Measurements from ENCODE around the gene ZNF408. TPM values are rescaled to one million over a fixed set of nuclear protein-coding genes. Genes with fewer than 3 reads are reported as not detected.

ZNF408 gene
- total and polyA plus RNA-seq, 2 donors (not counting 3 experiments of a cell fraction or from before 2014, with no cell fraction given), result 7.8 to 10.9 TPM

GRCh38 chr11:46728659-46729040 is 27.8 kb downstream of the ZNF408 start:
- Histone ChIP-seq H3K27me3 (ENCODE audit: control insufficient read depth in 2 of 2, insufficient read depth in 2 of 2, low read length in 2 of 2) (no peaks in the 10 kb centered on the region), H2AFZ (ENCODE audit: low read depth, low read length) (no peak overlapping the region), H3K4me2 (ENCODE audit: insufficient read depth, low read length) (no peak overlapping the region), H3K9me1 (replicated peaks; ENCODE audit: control insufficient read depth, extremely low read depth, insufficient read depth, low read length) (no peaks in the 10 kb centered on the region), H3K9me3 (replicated peaks; ENCODE audit: control insufficient read depth, insufficient read depth, low read length) (no peaks in the 10 kb centered on the region), H3K27ac (ENCODE audit: insufficient read depth, low read depth, low read length) (no peak overlapping the region), H3K4me1 (ENCODE audit: control insufficient read depth, extremely low read depth, insufficient read depth, low read length) (no peaks in the 10 kb centered on the region), H3K4me3 (replicated peaks in 1 of 3; ENCODE audit: insufficient read depth in 1 of 3, low read depth in 1 of 3, low read length in 3 of 3) (no peak overlapping the region), H3K36me3 (ENCODE audit: control insufficient read depth in 2 of 2, extremely low read depth in 1 of 2, insufficient read depth in 2 of 2, low read length in 2 of 2) (no peaks in the 10 kb centered on the region), H3K79me2 (ENCODE audit: control insufficient read depth, insufficient read depth, low read length) (no peaks in the 10 kb centered on the region), H3K9ac (replicated peaks; ENCODE audit: extremely low read depth, insufficient read depth, low read length) (no peak overlapping the region), H4K20me1 (replicated peaks; ENCODE audit: control insufficient read depth, extremely low read depth, insufficient read depth, low read length) (no peaks in the 10 kb centered on the region)
- intact Hi-C loops (cut with micrococcal nuclease) (no loop called here), dilution Hi-C loops (cut with MboI; ENCODE audit: extremely low pct_ligation_motif_present, low sequenced_read_pairs) (no loop called here)
- no peak for FAIRE-seq
- DNase-seq (ENCODE audit: low read depth, low spot score), result no peak
- BruUV-seq (replicated peaks), result no TSS peak
- POLR2A ChIA-PET, result no interaction called here
- TF ChIP-seq GATA2 (IDR thresholded peaks at IDR 0.05; ENCODE audit: insufficient read depth, insufficient read length, low read depth, low read length) (no peak), EZH2 (IDR thresholded peaks at IDR 0.05; ENCODE audit: borderline replicate concordance, low read depth, low read length, severe bottlenecking) (no peak)
- CTCF ChIA-PET, result no interaction called here

GRCh38 chr11:46729110-46730027 is 28.5 kb downstream of the ZNF408 start:
- H3K4me1 ChIP-seq (ENCODE audit: control insufficient read depth, extremely low read depth, insufficient read depth, low read length), result no peaks in the 10 kb centered on the region
- no peaks in the 10 kb centered on the region for H3K9me3 ChIP-seq (replicated peaks; ENCODE audit: control insufficient read depth, insufficient read depth, low read length)
- no peak overlapping the region for H3K4me2 ChIP-seq (ENCODE audit: insufficient read depth, low read length)
- intact Hi-C loops (cut with micrococcal nuclease) (no loop called here), dilution Hi-C loops (cut with MboI; ENCODE audit: extremely low pct_ligation_motif_present, low sequenced_read_pairs) (no loop called here)
- no peaks in the 10 kb centered on the region for H3K36me3 ChIP-seq (ENCODE audit: control insufficient read depth in 2 of 2, extremely low read depth in 1 of 2, insufficient read depth in 2 of 2, low read length in 2 of 2)
- no TSS peak for BruUV-seq (replicated peaks)
- FAIRE-seq (no peak), DNase-seq (ENCODE audit: low read depth, low spot score) (no peak)
- H3K9me1 ChIP-seq (replicated peaks; ENCODE audit: control insufficient read depth, extremely low read depth, insufficient read depth, low read length), result no peaks in the 10 kb centered on the region
- no peak overlapping the region for H3K9ac ChIP-seq (replicated peaks; ENCODE audit: extremely low read depth, insufficient read depth, low read length)
- CTCF ChIA-PET, result no interaction called here
- H3K79me2 ChIP-seq (ENCODE audit: control insufficient read depth, insufficient read depth, low read length), result no peaks in the 10 kb centered on the region
- no peak overlapping the region for H3K4me3 ChIP-seq (replicated peaks in 1 of 3; ENCODE audit: insufficient read depth in 1 of 3, low read depth in 1 of 3, low read length in 3 of 3)
- H2AFZ ChIP-seq (ENCODE audit: low read depth, low read length), result no peak overlapping the region
- no peaks in the 10 kb centered on the region for H4K20me1 ChIP-seq (replicated peaks; ENCODE audit: control insufficient read depth, extremely low read depth, insufficient read depth, low read length)
- H3K27ac ChIP-seq (ENCODE audit: insufficient read depth, low read depth, low read length), result no peak overlapping the region
- no peak for TF ChIP-seq MAX (IDR thresholded peaks at IDR 0.05; ENCODE audit: insufficient read depth, insufficient read length)
- TF ChIP-seq CTCF (IDR thresholded peaks at IDR 0.05; ENCODE audit: extremely low read depth in 1 of 2, insufficient read depth in 1 of 2, low read depth in 1 of 2, low read length in 2 of 2), result no peak
- TF ChIP-seq EZH2 (IDR thresholded peaks at IDR 0.05; ENCODE audit: borderline replicate concordance, low read depth, low read length, severe bottlenecking), result no peak
- TF ChIP-seq FOS (IDR thresholded peaks at IDR 0.05; ENCODE audit: borderline replicate concordance, insufficient read depth, low read length), result no peak
- no peak for TF ChIP-seq POLR2A (IDR thresholded peaks at IDR 0.05; ENCODE audit: low read depth, low read length)
- no peak for TF ChIP-seq GATA2 (IDR thresholded peaks at IDR 0.05; ENCODE audit: insufficient read depth, insufficient read length, low read depth, low read length)
- no peak for TF ChIP-seq POLR2AphosphoS5 (IDR thresholded peaks at IDR 0.05; ENCODE audit: insufficient read depth, low read depth, low read length)
- no peak for TF ChIP-seq MYC (IDR thresholded peaks at IDR 0.05; ENCODE audit: low read depth, low read length)
- TF ChIP-seq JUN (IDR thresholded peaks at IDR 0.05; ENCODE audit: borderline replicate concordance, insufficient read depth, insufficient read length, low read depth), result no peak
- H3K27me3 ChIP-seq (ENCODE audit: control insufficient read depth in 2 of 2, insufficient read depth in 2 of 2, low read length in 2 of 2), result no peaks in the 10 kb centered on the region
- POLR2A ChIA-PET, result no interaction called here

Measured in endothelial cell of umbilical vein (primary cell).